Brain microvascular endothelial cell (primary cell): ENCODE data around the gene FTCDNL1.

Experiments used
- DNase-seq: peaks from one replicate; pipeline ENCODE4 v3.0.0-alpha.2; 2020
- H3K27ac ChIP-seq: fragments of 250-450 bp; sonication (Bioruptor Pico); 2 replicates; pipeline ENCODE4 v1.5.1; 2020; ENCODE audit warnings: mild to moderate bottlenecking, moderate library complexity
- H3K27me3 ChIP-seq: fragments of 250-450 bp; sonication (Bioruptor Pico); replicated peaks from 2 replicates; pipeline ENCODE4 v1.5.1; 2020; ENCODE audit warnings: mild to moderate bottlenecking
- H3K36me3 ChIP-seq: fragments of 250-450 bp; sonication (Bioruptor Pico); replicated peaks from 2 replicates; pipeline ENCODE4 v1.5.1; 2020; ENCODE audit warnings: mild to moderate bottlenecking
- H3K4me3 ChIP-seq: 2 replicates; pipeline ENCODE4 v1.5.1; 2011; ENCODE audit warnings: low read depth, mild to moderate bottlenecking, control low read depth, low read length, moderate library complexity
- CTCF ChIP-seq: IDR thresholded peaks from 2 replicates; pipeline ENCODE4 v1.5.1; 2011; ENCODE audit warnings: low read depth, mild to moderate bottlenecking, moderate library complexity, low read length, control low read depth, inconsistent platforms; ENCODE audit errors: missing control alignments
- in situ Hi-C: cut with HindIII; loops from 2 replicates; pipeline ENCODE4 v1.10.0; 2017; ENCODE audit warnings: low sequenced_read_pairs, low pct_ligation_motif_present

FTCDNL1 gene

GRCh38 chr2:199810422-199811171 lies 40.4 kb downstream of the FTCDNL1 start:
- in situ Hi-C loops: no loop called here
- no peak for DNase-seq
- no peaks in the 10 kb centered on the region for H3K36me3 ChIP-seq
- TF ChIP-seq CTCF: no peak
- no peak overlapping the region for H3K27ac ChIP-seq
- H3K4me3 ChIP-seq: no peak overlapping the region
- H3K27me3 ChIP-seq: no peaks in the 10 kb centered on the region

- Histone ChIP-seq H3K4me3 (no peak overlapping the region), H3K27me3 (no peaks in the 10 kb centered on the region), H3K36me3 (no peaks in the 10 kb centered on the region), H3K27ac (no peak overlapping the region)
- no peak for DNase-seq
- in situ Hi-C loops: no loop called here
- TF ChIP-seq CTCF: no peak
These were observed 43.0 kb downstream of the FTCDNL1 start for GRCh38 chr2:199807966-199808365.

- Histone ChIP-seq H3K36me3 (no peaks in the 10 kb centered on the region), H3K4me3 (no peak overlapping the region), H3K27ac (no peak overlapping the region), H3K27me3 (no peaks in the 10 kb centered on the region)
- in situ Hi-C loops: no loop called here
- peak; percentile 27 for DNase-seq
- TF ChIP-seq CTCF: no peak
These were observed 44.8 kb downstream of the FTCDNL1 start for GRCh38 chr2:199806179-199806578.

- H3K36me3 ChIP-seq: no peaks in the 10 kb centered on the region
- DNase-seq: no peak
- no peak overlapping the region for H3K4me3 ChIP-seq
- in situ Hi-C loops: no loop called here
- no peak overlapping the region for H3K27ac ChIP-seq
- TF ChIP-seq CTCF: no peak
- no peaks in the 10 kb centered on the region for H3K27me3 ChIP-seq
These were observed 46.2 kb downstream of the FTCDNL1 start for GRCh38 chr2:199804831-199805230.

- no peak overlapping the region for H3K4me3 ChIP-seq
- no peak for TF ChIP-seq CTCF
- in situ Hi-C loops: no loop called here
- no peaks in the 10 kb centered on the region for H3K36me3 ChIP-seq
- DNase-seq: no peak
- no peak overlapping the region for H3K27ac ChIP-seq
- H3K27me3 ChIP-seq: peaks cover 2% of the 10 kb centered on the region
These were observed 52.0 kb downstream of the FTCDNL1 start for GRCh38 chr2:199798831-199799580.
